Limb (tissue), 2 donors: Measurements from ENCODE around the gene ID1.
A peak's percentile ranks its signal among the peaks of the same experiment; 100 is the strongest.
"Not testable (repeated sequence)": the region's sequence is repeated elsewhere in the genome, so short reads cannot be mapped to it uniquely, and the experiment has no call there.

Experiments used
- DNase-seq, 2 donors: peaks; one replicate each; pipeline ENCODE4 v3.0.0-alpha.2; 2016; ENCODE audit errors: extremely low spot score in 2 of 2

The ID1 gene

GRCh38 chr20:31602431-31602778 lies 2.7 kb upstream of the ID1 start:
- DNase-seq: no peak

- no peak for DNase-seq
Measured at GRCh38 chr20:31602779-31603441, 2.2 kb upstream of the ID1 start.

- peak; percentile 98 for DNase-seq
Measured at GRCh38 chr20:31603822-31604566, 1.1 kb upstream of the ID1 start.

- DNase-seq: no peak
Measured at GRCh38 chr20:31604567-31605030, 490 bp upstream of the ID1 start.

- peak in 1 of 2 donors; percentile 65 for DNase-seq
Measured at GRCh38 chr20:31605902-31606803, 1.1 kb downstream of the ID1 start.

GRCh38 chr20:31606804-31607639 lies 1.9 kb downstream of the ID1 start:
- peak; percentile 74 to 88 for DNase-seq

GRCh38 chr20:31607640-31608250 lies 2.7 kb downstream of the ID1 start:
- DNase-seq: no peak

GRCh38 chr20:31608251-31608945 lies 3.3 kb downstream of the ID1 start:
- peak; percentile 89 to 92 for DNase-seq

- not testable (repeated sequence) for DNase-seq
Measured at GRCh38 chr20:31612271-31612640, 7.2 kb downstream of the ID1 start.

GRCh38 chr20:31615416-31615815 lies 10.3 kb downstream of the ID1 start:
- DNase-seq: no peak

GRCh38 chr20:31617432-31618104 lies 12.5 kb downstream of the ID1 start:
- DNase-seq: no peak

GRCh38 chr20:31620246-31620645 lies 15.2 kb downstream of the ID1 start:
- no peak for DNase-seq

GRCh38 chr20:31623123-31623505 lies 18.0 kb downstream of the ID1 start:
- not testable (repeated sequence) for DNase-seq

- not testable (repeated sequence) for DNase-seq
Measured at GRCh38 chr20:31626534-31626933, 21.4 kb downstream of the ID1 start.

GRCh38 chr20:31628057-31628456 lies 23.0 kb downstream of the ID1 start:
- DNase-seq: not testable (repeated sequence)

GRCh38 chr20:31630187-31630790 lies 25.2 kb downstream of the ID1 start:
- DNase-seq: peak in 1 of 2 donors; percentile 62

- no peak for DNase-seq
Measured at GRCh38 chr20:31632548-31633338, 27.7 kb downstream of the ID1 start.

GRCh38 chr20:31633339-31633914 lies 28.3 kb downstream of the ID1 start:
- DNase-seq: no peak
